Mesenchymal stem cell (in vitro differentiated cells and primary cell): Measurements from ENCODE around the gene SON.
A peak's percentile ranks its signal among the peaks of the same experiment; 100 is the strongest.

ENCODE experiments used
- DNase-seq: peaks from one replicate; pipeline ENCODE4 v3.0.0-alpha.2; 2013
- H2AFZ ChIP-seq: one replicate; pipeline ENCODE4 v1.6.1; 2013; ENCODE audit warnings: low read depth, mild to moderate bottlenecking, control low read depth, inconsistent platforms, low read length, moderate library complexity
- H2AK5ac ChIP-seq: 2 replicates; pipeline ENCODE4 v1.6.1; 2013; ENCODE audit warnings: low read length, moderate library complexity, mild to moderate bottlenecking, inconsistent platforms; ENCODE audit not compliant: severe bottlenecking
- H2BK120ac ChIP-seq: one replicate; pipeline ENCODE4 v1.6.1; 2013; ENCODE audit warnings: low read depth, mild to moderate bottlenecking, inconsistent platforms, low read length, moderate library complexity
- H2BK12ac ChIP-seq, 2 experiments: one replicate each; pipeline ENCODE4 v1.6.1; 2013; ENCODE audit warnings: inconsistent platforms in 2 of 2, low read length in 2 of 2, mild to moderate bottlenecking in 2 of 2, moderate library complexity in 2 of 2, control low read depth in 1 of 2
- H2BK15ac ChIP-seq: one replicate; pipeline ENCODE4 v1.6.1; 2013; ENCODE audit warnings: mild to moderate bottlenecking, low read depth, inconsistent platforms; ENCODE audit not compliant: poor library complexity, severe bottlenecking
- H2BK5ac ChIP-seq: 2 replicates; pipeline ENCODE4 v1.6.1; 2013; ENCODE audit warnings: low read depth, mild to moderate bottlenecking, low read length, control low read depth, inconsistent platforms; ENCODE audit not compliant: poor library complexity, severe bottlenecking
- H3K14ac ChIP-seq, 2 experiments: one replicate each; pipeline ENCODE4 v1.6.1; 2013; ENCODE audit warnings: inconsistent platforms in 2 of 2, low read length in 2 of 2, control low read depth in 1 of 2, mild to moderate bottlenecking in 1 of 2, moderate library complexity in 1 of 2
- H3K18ac ChIP-seq, 2 experiments: one replicate each; pipeline ENCODE4 v1.6.1; 2013; ENCODE audit warnings: inconsistent platforms in 2 of 2, low read length in 2 of 2, control low read depth in 1 of 2, low read depth in 1 of 2, mild to moderate bottlenecking in 1 of 2
- H3K23ac ChIP-seq, 2 experiments: one replicate each; pipeline ENCODE4 v1.6.1; 2013; ENCODE audit warnings: inconsistent platforms in 2 of 2, low read length in 2 of 2, mild to moderate bottlenecking in 2 of 2, moderate library complexity in 2 of 2, control low read depth in 1 of 2
- H3K27ac ChIP-seq: 2 replicates; pipeline ENCODE4 v1.5.1; 2013; ENCODE audit warnings: mild to moderate bottlenecking, moderate library complexity, low read length, control low read depth, inconsistent platforms; ENCODE audit not compliant: poor library complexity, severe bottlenecking
- H3K27me3 ChIP-seq, 2 experiments: 2 replicates each; pipeline versions ENCODE4 v1.6.1 to v1.7.0; 2013; ENCODE audit warnings: low read length in 2 of 2, mild to moderate bottlenecking in 2 of 2, moderate library complexity in 2 of 2, control low read depth in 1 of 2, inconsistent platforms in 1 of 2; ENCODE audit not compliant: control insufficient read depth in 1 of 2, insufficient read depth in 1 of 2
- H3K36me3 ChIP-seq, 2 experiments: 2 replicates each; pipeline versions ENCODE4 v1.6.1 to v1.7.0; 2013; ENCODE audit warnings: low read length in 2 of 2, control low read depth in 1 of 2, inconsistent platforms in 1 of 2, low read depth in 1 of 2, mild to moderate bottlenecking in 1 of 2; ENCODE audit not compliant: insufficient read depth in 2 of 2, control insufficient read depth in 1 of 2
- H3K4ac ChIP-seq, 2 experiments: one replicate each; pipeline ENCODE4 v1.6.1; 2013; ENCODE audit warnings: inconsistent platforms in 2 of 2, low read length in 2 of 2, mild to moderate bottlenecking in 2 of 2, moderate library complexity in 2 of 2, control low read depth in 1 of 2, low read depth in 1 of 2
- H3K4me1 ChIP-seq: 2 replicates; pipeline ENCODE4 v1.6.1; 2013; ENCODE audit warnings: low read depth, low read length, control low read depth; ENCODE audit not compliant: control insufficient read depth, insufficient read depth
- H3K4me2 ChIP-seq: 2 replicates; pipeline ENCODE4 v1.6.1; 2013; ENCODE audit warnings: low read length, mild to moderate bottlenecking, inconsistent platforms; ENCODE audit not compliant: poor library complexity, severe bottlenecking
- H3K4me3 ChIP-seq, 2 experiments: 2 replicates each; pipeline versions ENCODE4 v1.5.1 to v1.7.0; 2013; ENCODE audit warnings: low read length in 2 of 2, mild to moderate bottlenecking in 2 of 2, control low read depth in 1 of 2, low read depth in 1 of 2; ENCODE audit not compliant: insufficient read depth in 1 of 2
- H3K79me1 ChIP-seq: replicated peaks from 2 replicates; pipeline ENCODE4 v1.6.1; 2013; ENCODE audit warnings: mild to moderate bottlenecking, control low read depth, low read length, inconsistent platforms; ENCODE audit not compliant: poor library complexity, severe bottlenecking
- H3K9ac ChIP-seq: 2 replicates; pipeline ENCODE4 v1.7.0; 2013; ENCODE audit warnings: mild to moderate bottlenecking, low read length, moderate library complexity
- H3K9me3 ChIP-seq: 2 replicates; pipeline ENCODE4 v1.7.0; 2013; ENCODE audit warnings: mild to moderate bottlenecking, low read length; ENCODE audit not compliant: control insufficient read depth
- H4K8ac ChIP-seq: one replicate; pipeline ENCODE4 v1.6.1; 2013; ENCODE audit warnings: inconsistent platforms, mild to moderate bottlenecking, low read length, moderate library complexity
- H4K91ac ChIP-seq: one replicate; pipeline ENCODE4 v1.6.1; 2013; ENCODE audit warnings: mild to moderate bottlenecking, low read length, inconsistent platforms
- WGBS: methylation state at CpG from one replicate; pipeline ENCODE4 v1.1.7; 2013; ENCODE audit warnings: mixed read lengths; 5-methylcytosine and 5-hydroxymethylcytosine counted together

Gene SON

DNA sequence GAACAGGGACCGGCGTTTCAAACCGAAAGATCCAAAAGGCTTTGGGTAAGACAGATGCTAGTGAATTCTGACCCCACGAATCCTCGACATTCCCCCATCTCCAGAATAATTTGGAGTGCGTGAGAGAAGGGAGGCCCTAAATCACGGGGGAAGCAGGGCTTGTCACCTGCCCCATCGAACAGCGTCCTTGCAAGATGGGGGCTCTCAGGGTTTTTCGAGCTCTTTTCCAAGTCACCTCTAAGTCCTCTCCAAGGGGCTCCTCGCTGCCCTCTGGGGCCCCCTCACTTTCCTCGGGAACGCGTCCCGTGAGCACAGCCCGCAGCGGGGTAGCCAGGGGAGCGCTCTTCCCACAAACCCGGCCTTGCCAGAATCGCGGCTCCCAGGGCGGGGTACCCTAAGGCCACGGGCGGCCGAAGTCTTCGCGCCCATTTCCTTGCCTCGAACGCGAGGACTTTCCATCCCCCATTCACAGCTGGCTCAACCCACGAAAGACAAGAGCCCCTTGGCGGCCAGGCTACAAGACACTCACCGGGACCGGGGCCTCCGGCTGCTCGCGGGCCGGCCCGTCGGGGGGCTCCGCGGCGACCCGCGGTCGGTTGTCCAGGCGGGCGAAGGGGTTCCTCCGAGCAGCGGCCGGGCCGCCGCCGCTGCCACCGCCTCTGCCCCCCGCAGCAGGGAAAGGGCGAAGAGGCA lies 45.1 kb downstream of the SON start:
- H3K9me3 ChIP-seq, result no peaks in the 10 kb centered on the region
- H3K27ac ChIP-seq, result no peak overlapping the region
- peak overlapping the region; percentile 81 for H2AFZ ChIP-seq
- no peak overlapping the region for H2AK5ac ChIP-seq
- peak overlapping the region; percentile 57 for H2BK5ac ChIP-seq
- H2BK15ac ChIP-seq, result peak overlapping the region; percentile 90
- DNase-seq, result peak; percentile 52
- peak overlapping the region; percentile 73 for H2BK120ac ChIP-seq
- peak overlapping the region; percentile 35 to 79 for H3K4ac ChIP-seq
- H4K8ac ChIP-seq, result peak overlapping the region; percentile 50
- peak overlapping the region; percentile 92 for H3K4me3 ChIP-seq
- H3K9ac ChIP-seq, result peak overlapping the region; percentile 92
- H4K91ac ChIP-seq, result peak overlapping the region; percentile 61
- H3K4me1 ChIP-seq, result peaks cover 3% of the 10 kb centered on the region
- peaks cover 0 to 31% of the 10 kb centered on the region in 2 experiments for H3K36me3 ChIP-seq
- H3K18ac ChIP-seq, result peak overlapping the region; percentile 68 to 86
- no peak overlapping the region for H2BK12ac ChIP-seq
- H3K23ac ChIP-seq, result peak overlapping the region; percentile 89 to 96
- peak overlapping the region in 1 of 2 experiments; percentile 86 for H3K14ac ChIP-seq
- WGBS, result 2% methylated on average over 39 of the region's 57 CpGs
- H3K4me2 ChIP-seq, result peak overlapping the region; percentile 96
- H3K27me3 ChIP-seq, result no peaks in the 10 kb centered on the region
- peaks cover 15% of the 10 kb centered on the region for H3K79me1 ChIP-seq

DNA sequence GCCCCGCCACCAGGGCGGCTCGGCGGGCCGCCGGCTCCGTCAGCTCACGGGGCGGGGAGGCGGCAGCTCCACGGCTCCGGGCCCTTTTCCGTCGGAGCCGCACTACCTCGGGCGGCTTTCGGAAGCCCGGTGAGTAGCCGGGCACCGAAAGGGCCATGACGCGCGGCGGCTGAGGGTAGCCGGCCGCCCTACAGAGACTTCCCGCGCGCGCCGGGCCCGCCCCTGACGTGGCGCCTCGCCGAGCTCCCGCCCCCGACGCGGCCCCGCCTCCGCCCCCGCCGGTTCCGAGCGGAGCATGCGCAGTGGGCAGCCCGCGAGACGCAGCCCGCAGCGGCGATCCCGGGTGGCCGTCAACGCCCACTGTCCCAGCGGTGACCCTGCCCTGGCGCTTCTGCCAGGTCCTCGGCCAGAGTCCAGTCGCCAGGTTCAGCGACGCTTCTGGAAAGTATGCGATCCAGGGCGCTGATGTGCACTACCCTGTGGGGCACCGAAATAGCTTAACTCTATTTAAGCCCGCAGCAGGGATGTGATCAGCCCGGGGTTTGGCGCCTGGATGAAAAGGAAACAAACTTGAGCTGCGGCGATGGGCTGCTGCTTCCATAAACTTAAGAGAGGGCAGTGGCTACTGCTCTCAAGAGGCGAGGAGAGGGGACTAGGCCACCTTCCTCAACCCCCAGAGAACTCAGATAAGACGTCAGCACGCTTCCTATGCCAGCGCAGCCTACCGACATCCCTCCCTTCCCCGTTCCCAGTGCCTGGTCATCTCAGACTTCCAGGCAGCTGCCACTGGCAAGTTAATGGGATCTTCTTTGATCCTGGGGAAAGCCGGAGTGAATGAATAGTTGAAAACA lies 45.9 kb downstream of the SON start, which contains the start of gene DONSON:
Gene DONSON, minus strand, starts transcription at position 200 of the 851 bp plus-strand sequence. Its CDS starts 43 bp downstream, at position 157.
- H3K23ac ChIP-seq, result peak within 1 kb of the TSS; percentile 89 to 96
- H2BK120ac ChIP-seq, result peak within 1 kb of the TSS; percentile 73
- H3K9me3 ChIP-seq, result no peaks in the 10 kb centered on the region
- H3K27ac ChIP-seq, result peak within 1 kb of the TSS; percentile 68
- peak within 1 kb of the TSS; percentile 57 for H2BK5ac ChIP-seq
- peak; percentile 82 for DNase-seq
- peak within 1 kb of the TSS; percentile 92 for H3K9ac ChIP-seq
- peaks cover 0 to 31% of the 10 kb centered on the region in 2 experiments for H3K36me3 ChIP-seq
- H4K8ac ChIP-seq, result peak within 1 kb of the TSS; percentile 50
- no peak within 1 kb of the TSS for H2AK5ac ChIP-seq
- peak within 1 kb of the TSS; percentile 90 for H2BK15ac ChIP-seq
- H3K27me3 ChIP-seq, result no peaks in the 10 kb centered on the region
- peak within 1 kb of the TSS in 1 of 2 experiments; percentile 95 for H3K14ac ChIP-seq
- peak within 1 kb of the TSS; percentile 96 for H3K4me2 ChIP-seq
- peaks cover 3% of the 10 kb centered on the region for H3K4me1 ChIP-seq
- peak within 1 kb of the TSS; percentile 35 to 79 for H3K4ac ChIP-seq
- peak within 1 kb of the TSS; percentile 81 for H2AFZ ChIP-seq
- peak within 1 kb of the TSS; percentile 61 for H4K91ac ChIP-seq
- peak within 1 kb of the TSS; percentile 92 for H3K4me3 ChIP-seq
- H3K79me1 ChIP-seq, result peaks cover 15% of the 10 kb centered on the region
- H3K18ac ChIP-seq, result peak within 1 kb of the TSS; percentile 80 to 86
- under 1% methylated on average over 55 of the region's 78 CpGs for WGBS
- H2BK12ac ChIP-seq, result no peak within 1 kb of the TSS

DNA sequence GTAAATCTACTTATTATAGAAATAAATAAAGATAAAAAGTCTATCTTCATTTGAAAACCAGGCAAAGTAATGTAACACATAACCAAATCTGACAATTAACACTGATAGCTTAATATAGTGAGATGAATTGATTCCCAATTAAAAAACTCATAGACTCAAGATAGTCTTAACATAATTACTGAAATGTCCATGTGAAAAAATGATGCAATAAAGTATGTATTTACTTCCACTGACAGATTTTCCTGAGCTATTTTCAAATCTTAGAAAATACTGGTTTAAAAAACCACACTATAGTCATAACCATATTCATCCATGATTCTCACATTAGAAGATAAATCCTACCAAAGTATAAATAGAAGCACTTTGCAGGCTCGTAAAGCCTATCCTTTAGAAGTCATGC lies 55.2 kb downstream of the SON start:
- peaks cover 11 to 78% of the 10 kb centered on the region in 2 experiments for H3K36me3 ChIP-seq
- WGBS, result no CpG with 5 or more reads among the region's 1 CpG
- no peaks in the 10 kb centered on the region for H3K27me3 ChIP-seq
- H3K9ac ChIP-seq, result no peak overlapping the region
- H3K4me2 ChIP-seq, result no peak overlapping the region
- H3K4me1 ChIP-seq, result no peaks in the 10 kb centered on the region
- no peak for DNase-seq
- H2BK120ac ChIP-seq, result no peak overlapping the region
- H4K8ac ChIP-seq, result no peak overlapping the region
- peaks cover 2% of the 10 kb centered on the region for H3K79me1 ChIP-seq
- no peak overlapping the region for H2BK15ac ChIP-seq
- no peak overlapping the region for H2BK5ac ChIP-seq
- H3K27ac ChIP-seq, result no peak overlapping the region
- H2AK5ac ChIP-seq, result no peak overlapping the region
- H3K4me3 ChIP-seq, result no peak overlapping the region
- H3K9me3 ChIP-seq, result no peaks in the 10 kb centered on the region
- H3K18ac ChIP-seq, result no peak overlapping the region
- H3K14ac ChIP-seq, result no peak overlapping the region
- no peak overlapping the region for H4K91ac ChIP-seq
- H3K4ac ChIP-seq, result no peak overlapping the region
- H2AFZ ChIP-seq, result no peak overlapping the region
- H2BK12ac ChIP-seq, result no peak overlapping the region
- H3K23ac ChIP-seq, result no peak overlapping the region

GRCh38 chr21:33608559-33608958 lies 65.7 kb downstream of the SON start:
- Histone ChIP-seq H3K79me1 (peaks cover 4% of the 10 kb centered on the region), H3K4me1 (no peaks in the 10 kb centered on the region), H2AFZ (no peak overlapping the region), H3K9ac (peak overlapping the region; percentile 45), H2BK120ac (no peak overlapping the region), H2BK15ac (no peak overlapping the region), H3K27ac (no peak overlapping the region), H2BK12ac (no peak overlapping the region), H4K8ac (no peak overlapping the region), H3K27me3 (no peaks in the 10 kb centered on the region), H3K4me2 (no peak overlapping the region), H3K23ac (no peak overlapping the region), H3K36me3 (peaks cover 17 to 52% of the 10 kb centered on the region in 2 experiments), H3K9me3 (no peaks in the 10 kb centered on the region), H3K4ac (no peak overlapping the region), H2BK5ac (no peak overlapping the region), H3K4me3 (no peak overlapping the region), H2AK5ac (no peak overlapping the region), H4K91ac (no peak overlapping the region), H3K18ac (no peak overlapping the region), H3K14ac (no peak overlapping the region)
- 60% methylated on average over 1 of the region's 1 CpG for WGBS
- no peak for DNase-seq
